HG03196 (cell line): Measurements from ENCODE around the gene NLE1.

Experiments used
- ATAC-seq: cut with Tn5 transposase; IDR thresholded peaks from one replicate; pipeline ENCODE4 v1.9.1; 2021; ENCODE audit not compliant: unreplicated experiment

Gene NLE1

GRCh38 chr17:35087731-35088355 lies 54.3 kb downstream of the NLE1 start:
- ATAC-seq: no peak

GRCh38 chr17:35086931-35087573 lies 55.1 kb downstream of the NLE1 start:
- no peak for ATAC-seq

GRCh38 chr17:35086164-35086563 lies 55.9 kb downstream of the NLE1 start:
- no peak for ATAC-seq

DNA sequence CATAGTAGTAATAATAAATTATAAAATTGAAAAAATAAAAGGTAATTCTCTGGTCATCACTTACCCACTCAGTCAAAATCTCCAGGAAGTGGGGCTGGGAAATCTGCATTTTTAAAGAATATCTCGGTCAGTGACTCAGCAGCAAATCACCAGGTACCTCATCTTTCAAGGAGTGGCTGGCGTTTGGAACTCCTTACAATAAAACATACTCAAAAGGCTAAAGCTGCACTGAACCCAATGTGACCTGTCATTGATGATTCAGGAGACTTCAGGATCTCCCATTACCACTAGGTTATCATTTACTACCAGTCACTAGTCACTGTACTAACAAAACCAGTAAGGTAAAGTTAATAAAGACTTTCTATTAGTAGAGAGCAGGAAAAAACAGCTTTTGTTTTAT lies 57.1 kb downstream of the NLE1 start:
- no peak for ATAC-seq

DNA sequence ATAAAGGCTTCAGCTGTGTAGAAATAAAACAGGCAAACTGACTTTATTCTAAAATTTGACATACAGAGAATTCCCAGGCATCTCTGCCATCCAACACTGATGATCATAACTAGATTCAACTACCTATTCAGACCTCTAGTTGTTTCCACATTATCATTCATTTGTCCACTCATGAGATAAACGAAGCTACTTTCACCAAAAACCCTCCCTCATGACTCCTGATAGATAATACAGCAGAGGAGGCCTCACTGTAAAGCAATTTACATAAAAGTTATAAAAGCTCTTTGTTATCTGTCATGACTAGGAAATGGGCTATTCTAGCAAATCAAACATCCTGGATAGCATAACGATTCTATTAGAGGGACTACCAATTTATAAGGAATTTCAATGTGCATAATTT lies 59.0 kb downstream of the NLE1 start:
- ATAC-seq: no peak

GRCh38 chr17:35082073-35082657 lies 59.9 kb downstream of the NLE1 start:
- ATAC-seq: no peak

DNA sequence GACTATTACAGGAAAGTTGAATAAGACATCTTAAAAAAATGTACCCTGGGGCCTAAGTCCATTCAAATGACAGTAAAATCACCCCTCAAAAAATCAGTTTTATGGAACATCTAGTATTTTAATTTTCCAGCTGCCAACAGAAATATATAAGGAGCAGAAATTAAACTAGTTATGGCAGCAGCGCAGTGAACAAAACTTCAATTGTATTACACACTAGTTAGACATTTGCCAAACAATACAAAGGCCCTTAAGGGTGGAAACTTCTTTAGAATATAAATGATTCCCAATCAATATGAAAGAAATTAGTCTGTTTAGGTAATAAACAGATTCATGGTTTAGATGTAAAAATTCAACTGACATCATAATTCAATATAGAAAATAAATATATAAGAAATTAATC lies 60.5 kb downstream of the NLE1 start:
- no peak for ATAC-seq

DNA sequence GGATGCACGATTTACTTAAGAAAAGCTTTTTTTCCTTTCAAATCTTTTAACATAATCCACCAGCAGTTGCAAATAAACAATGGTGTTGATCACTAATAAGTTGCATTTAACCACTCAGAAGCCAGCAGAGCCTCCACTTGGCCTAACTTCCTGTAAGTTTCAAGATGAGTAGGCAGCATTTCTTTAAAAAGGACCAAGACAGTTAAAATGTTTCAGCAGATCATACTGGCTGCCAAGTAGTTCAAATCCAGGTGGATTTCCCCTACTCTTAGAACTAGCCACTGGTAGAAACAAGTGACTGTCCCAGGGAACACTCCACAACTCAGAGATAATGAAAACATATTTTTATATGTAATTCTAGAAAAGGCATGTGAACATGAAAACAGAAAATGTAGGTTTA lies 61.6 kb downstream of the NLE1 start:
- peak; percentile 61 for ATAC-seq

- no peak for ATAC-seq
Measured at GRCh38 chr17:35079547-35080423, 62.3 kb downstream of the NLE1 start.
